MM.1S (cell line): ENCODE data around the gene MMADHC.
"Not testable (repeated sequence)": the region's sequence is repeated elsewhere in the genome, so short reads cannot be mapped to it uniquely, and the experiment has no call there.

Experiments
- EZH2phosphoT487 ChIP-seq: fragments of 300-600 bp; sonication (generic); IDR thresholded peaks from 2 replicates; pipeline ENCODE4 v1.6.1; 2018; ENCODE audit warnings: antibody characterized with exemption, low read length
- TF ChIP-seq, protein P1 (sequence below): fragments of 300-600 bp; sonication (generic); IDR thresholded peaks from 2 replicates; pipeline ENCODE4 v1.5.1; 2016; ENCODE audit warnings: antibody characterized with exemption, low read length, mixed read lengths

DNA sequence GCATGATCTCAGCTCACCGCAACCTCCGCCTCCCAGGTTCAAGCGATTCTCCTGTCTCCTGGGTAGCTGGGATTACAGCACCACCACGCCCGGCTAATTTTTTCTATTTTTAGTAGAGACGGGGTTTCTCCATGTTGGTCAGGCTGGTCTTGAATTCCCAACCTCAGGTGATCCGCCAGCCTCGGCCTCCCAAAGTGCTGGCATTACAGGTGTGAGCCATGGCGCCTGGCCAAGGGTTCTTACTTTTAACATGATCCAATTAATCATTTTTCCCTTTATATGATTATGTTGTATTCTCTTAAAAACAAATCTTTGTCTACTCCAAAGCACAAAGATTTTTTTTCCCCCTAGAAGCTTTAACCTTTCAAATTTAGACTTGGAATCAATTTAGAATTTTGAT is 21.9 kb downstream of the MMADHC start:
- TF ChIP-seq, protein P1, sequence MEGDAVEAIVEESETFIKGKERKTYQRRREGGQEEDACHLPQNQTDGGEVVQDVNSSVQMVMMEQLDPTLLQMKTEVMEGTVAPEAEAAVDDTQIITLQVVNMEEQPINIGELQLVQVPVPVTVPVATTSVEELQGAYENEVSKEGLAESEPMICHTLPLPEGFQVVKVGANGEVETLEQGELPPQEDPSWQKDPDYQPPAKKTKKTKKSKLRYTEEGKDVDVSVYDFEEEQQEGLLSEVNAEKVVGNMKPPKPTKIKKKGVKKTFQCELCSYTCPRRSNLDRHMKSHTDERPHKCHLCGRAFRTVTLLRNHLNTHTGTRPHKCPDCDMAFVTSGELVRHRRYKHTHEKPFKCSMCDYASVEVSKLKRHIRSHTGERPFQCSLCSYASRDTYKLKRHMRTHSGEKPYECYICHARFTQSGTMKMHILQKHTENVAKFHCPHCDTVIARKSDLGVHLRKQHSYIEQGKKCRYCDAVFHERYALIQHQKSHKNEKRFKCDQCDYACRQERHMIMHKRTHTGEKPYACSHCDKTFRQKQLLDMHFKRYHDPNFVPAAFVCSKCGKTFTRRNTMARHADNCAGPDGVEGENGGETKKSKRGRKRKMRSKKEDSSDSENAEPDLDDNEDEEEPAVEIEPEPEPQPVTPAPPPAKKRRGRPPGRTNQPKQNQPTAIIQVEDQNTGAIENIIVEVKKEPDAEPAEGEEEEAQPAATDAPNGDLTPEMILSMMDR = not testable (repeated sequence)
- not testable (repeated sequence) for TF ChIP-seq EZH2phosphoT487
